ENCODE measurements around the gene BOLA1.
"Not testable (repeated sequence)": the region's sequence is repeated elsewhere in the genome, so short reads cannot be mapped to it uniquely, and the experiment has no call there.

Gene BOLA1

DNA sequence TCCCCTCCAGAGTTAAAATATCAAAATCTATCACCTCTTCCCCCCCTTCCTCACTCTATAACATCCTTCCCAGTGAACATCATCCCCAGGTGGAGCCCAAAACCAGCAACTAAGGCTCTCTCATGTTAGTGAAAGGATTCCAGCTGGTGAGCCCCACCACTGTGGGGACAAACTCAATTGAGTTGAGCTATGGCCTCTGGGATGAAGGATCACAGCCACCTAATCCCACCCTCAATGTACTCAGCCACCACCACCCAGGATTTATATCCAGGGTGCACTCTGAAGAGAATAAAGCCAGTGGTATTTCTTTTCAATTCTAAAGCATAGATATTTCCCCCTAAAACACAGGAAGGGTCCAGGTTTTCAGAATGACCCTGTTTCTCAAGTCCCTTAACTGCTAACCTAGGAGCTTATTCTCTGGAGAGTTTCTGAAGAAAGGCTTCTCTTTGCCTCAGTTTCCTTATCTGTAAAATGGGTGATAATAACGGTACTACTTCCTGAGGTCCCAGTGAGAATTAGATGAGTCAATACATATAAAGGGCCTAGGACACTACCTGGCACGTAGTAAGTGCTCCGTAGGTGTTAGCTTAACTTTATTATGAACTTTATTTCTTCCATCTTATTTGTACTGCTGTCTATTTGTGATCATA lies 15.6 kb upstream of the BOLA1 start:
- Mint-ChIP-seq H3K4me3 (no peak overlapping the region), H3K27me3 (no peaks in the 10 kb centered on the region), H3K27ac (no peak overlapping the region), H3K4me1 (ENCODE audit: low read depth) (peaks cover 29% of the 10 kb centered on the region), H3K36me3 (ENCODE audit: low read depth) (no peaks in the 10 kb centered on the region), H3K9me3 (no peaks in the 10 kb centered on the region)
- no peak for DNase-seq

DNA sequence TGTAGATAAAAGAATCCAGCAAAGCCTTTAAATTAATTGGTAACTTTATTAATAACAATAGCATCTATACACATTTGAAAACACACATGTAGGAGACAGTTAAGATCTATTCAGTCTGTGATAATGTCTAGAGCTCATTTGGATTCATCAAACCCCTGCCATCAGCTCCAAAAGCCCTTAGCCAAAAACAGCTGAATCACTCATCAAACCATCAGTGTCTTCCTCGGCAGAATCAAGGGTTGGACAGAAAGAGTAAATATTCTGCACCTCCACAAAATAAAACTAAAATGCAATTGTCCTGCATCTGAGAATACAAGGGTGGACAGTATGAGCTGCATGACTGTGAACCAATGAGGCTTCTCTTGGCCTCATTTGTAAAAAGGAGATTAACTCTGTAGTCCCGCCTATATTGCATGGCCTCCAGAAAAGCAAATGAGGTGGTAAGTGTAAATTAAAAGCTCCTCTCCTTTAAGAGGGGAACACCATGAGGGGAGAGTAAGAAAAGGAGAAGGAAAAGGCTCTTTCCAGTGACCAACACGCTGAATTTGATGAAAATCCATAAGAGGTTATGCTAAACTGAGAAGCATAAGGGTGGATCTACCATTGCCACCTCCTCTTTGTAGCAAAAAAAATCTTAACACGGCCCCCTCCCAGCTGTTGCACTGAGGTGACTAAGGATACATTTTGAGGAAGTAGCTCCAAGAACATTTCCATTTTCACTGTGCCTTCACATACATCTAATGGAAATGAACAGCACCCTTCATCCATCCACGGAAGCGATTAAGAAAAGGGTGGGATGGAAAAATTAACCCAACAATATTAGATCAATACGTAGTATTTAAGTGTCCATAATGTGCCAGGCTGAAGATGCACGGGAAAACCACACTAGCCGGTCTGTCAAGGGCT lies 14.7 kb upstream of the BOLA1 start:
- Mint-ChIP-seq H3K9me3 (no peaks in the 10 kb centered on the region), H3K4me3 (no peak overlapping the region), H3K36me3 (ENCODE audit: low read depth) (no peaks in the 10 kb centered on the region), H3K4me1 (ENCODE audit: low read depth) (peaks cover 23% of the 10 kb centered on the region), H3K27ac (no peak overlapping the region), H3K27me3 (no peaks in the 10 kb centered on the region)
- DNase-seq, result no peak

DNA sequence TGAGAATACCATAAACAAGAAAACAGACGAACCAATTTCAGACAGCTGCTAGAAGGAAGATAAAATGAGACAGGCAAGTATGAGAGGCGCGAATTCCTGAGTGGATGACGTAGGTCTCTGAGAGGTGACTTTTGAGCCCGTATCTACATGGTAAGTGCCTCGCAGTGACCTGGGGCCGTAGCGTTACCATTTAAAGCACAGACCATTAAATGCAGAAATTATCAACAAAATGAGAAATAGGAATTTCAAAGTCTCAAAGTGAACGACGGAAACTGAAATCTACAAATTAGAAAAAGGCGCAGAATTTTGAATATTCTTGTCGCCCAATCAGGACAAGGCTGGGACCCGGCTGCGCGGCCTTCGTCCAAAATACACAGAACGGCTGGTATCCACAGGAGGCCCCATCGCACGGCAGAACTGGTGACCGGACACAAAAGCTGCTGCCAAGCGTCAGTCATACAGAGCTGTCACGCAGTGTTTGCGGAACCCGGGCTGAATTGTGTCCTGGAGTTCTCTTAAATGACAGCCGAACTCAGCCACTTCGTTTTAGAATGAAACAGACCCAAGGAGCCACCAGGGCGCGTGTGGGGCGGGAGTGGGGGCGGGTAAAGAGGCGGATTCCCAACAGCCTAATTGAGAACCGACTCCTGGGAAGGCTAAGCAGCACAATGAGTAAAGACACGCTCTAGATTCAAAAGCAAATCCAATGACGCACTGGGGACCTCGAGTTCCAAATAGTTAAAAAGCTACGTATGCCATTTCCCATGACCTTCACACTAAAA lies 13.8 kb upstream of the BOLA1 start:
- no peak overlapping the region for H3K27ac Mint-ChIP-seq
- H3K9me3 Mint-ChIP-seq, result no peaks in the 10 kb centered on the region
- H3K4me1 Mint-ChIP-seq (ENCODE audit: low read depth), result peaks cover 19% of the 10 kb centered on the region
- no peaks in the 10 kb centered on the region for H3K27me3 Mint-ChIP-seq
- H3K36me3 Mint-ChIP-seq (ENCODE audit: low read depth), result no peaks in the 10 kb centered on the region
- no peak overlapping the region for H3K4me3 Mint-ChIP-seq
- peak; percentile 78 for DNase-seq

DNA sequence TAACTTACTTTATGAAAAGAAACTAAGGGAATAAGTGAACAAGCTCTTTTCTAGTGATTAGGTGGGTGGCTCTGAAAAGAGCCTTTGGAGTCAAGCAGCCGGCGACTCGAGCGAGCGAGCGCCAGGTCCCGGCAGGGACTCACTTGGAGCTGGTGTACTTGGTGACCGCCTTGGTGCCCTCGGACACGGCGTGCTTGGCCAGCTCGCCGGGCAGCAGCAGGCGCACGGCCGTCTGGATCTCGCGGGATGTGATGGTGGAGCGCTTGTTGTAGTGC lies 13.3 kb upstream of the BOLA1 start:
- not testable (repeated sequence) for H3K36me3 Mint-ChIP-seq (ENCODE audit: low read depth); DNase-seq; H3K9me3 Mint-ChIP-seq; H3K27ac Mint-ChIP-seq; H3K27me3 Mint-ChIP-seq; H3K4me3 Mint-ChIP-seq
- H3K4me1 Mint-ChIP-seq (ENCODE audit: low read depth), result peaks cover 19% of the 10 kb centered on the region

DNA sequence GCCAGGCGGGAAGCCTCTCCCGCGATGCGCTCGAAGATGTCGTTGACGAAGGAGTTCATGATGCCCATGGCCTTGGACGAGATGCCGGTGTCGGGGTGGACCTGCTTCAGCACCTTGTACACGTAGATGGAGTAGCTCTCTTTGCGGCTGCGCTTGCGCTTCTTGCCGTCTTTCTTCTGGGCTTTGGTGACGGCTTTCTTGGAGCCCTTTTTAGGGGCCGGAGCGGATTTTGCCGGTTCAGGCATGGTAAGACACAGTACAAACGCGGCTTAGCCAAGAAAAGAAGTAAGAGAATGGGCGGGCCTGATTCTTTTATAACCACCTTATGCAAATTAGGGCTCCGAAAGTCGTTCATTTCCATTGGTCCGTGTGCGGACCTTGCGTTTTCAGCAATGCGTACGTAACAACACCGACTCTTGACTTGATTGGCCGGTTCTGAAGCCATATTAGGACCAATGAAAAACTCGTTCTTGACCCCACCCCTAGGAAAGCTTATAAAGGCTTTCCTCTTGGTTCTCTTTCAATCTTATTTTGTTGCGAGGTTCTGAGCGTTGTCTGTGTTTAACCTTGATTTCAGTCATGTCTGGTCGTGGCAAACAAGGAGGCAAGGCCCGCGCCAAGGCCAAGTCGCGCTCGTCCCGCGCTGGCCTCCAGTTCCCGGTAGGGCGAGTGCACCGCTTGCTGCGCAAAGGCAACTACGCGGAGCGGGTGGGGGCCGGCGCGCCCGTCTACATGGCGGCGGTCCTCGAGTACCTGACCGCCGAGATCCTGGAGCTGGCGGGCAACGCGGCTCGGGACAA lies 12.8 kb upstream of the BOLA1 start:
- Mint-ChIP-seq H3K27me3 (no peaks in the 10 kb centered on the region), H3K4me3 (no peak overlapping the region), H3K36me3 (ENCODE audit: low read depth) (no peaks in the 10 kb centered on the region), H3K27ac (no peak overlapping the region), H3K9me3 (no peaks in the 10 kb centered on the region), H3K4me1 (ENCODE audit: low read depth) (peaks cover 16% of the 10 kb centered on the region)
- peak; percentile 88 for DNase-seq

DNA sequence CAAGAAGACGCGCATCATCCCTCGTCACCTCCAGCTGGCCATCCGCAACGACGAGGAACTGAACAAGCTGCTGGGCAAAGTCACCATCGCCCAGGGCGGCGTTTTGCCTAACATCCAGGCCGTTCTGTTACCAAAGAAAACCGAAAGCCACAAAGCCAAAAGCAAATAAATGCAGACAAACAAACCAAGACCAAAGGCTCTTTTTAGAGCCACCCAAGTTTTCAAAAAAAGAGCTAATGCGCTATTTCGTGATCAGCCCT lies 12.2 kb upstream of the BOLA1 start:
- not testable (repeated sequence) for H3K4me3 Mint-ChIP-seq, H3K9me3 Mint-ChIP-seq

DNA sequence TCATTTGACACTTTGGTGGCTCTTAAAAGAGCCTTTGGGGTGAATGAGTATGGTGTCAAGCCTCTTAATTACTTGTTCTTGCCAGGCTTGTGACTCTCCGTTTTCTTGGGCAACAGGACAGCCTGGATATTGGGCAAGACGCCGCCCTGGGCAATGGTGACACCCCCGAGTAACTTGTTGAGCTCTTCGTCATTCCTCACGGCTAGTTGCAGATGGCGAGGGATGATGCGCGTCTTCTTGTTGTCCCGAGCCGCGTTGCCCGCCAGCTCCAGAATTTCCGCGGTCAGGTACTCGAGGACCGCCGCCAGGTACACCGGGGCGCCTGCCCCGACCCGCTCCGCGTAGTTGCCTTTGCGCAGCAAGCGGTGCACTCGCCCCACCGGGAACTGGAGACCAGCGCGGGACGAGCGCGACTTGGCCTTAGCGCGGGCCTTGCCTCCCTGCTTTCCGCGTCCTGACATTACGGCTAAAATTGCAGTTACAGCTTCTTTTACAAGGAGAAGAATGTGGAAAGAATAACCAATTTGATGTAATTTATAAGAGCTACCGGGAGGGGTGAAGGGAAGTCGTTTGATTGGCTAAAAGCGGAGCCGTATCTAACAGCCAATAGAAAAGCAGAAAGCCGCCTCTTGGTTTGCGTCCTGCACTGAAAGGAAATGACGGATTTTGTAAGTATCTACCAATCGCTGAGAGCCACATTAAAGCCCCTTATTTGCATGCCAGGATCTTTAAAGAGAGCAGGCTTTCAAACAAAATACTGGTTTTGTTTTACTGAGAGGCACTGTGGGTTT lies 11.7 kb upstream of the BOLA1 start:
- Mint-ChIP-seq H3K27me3 (no peaks in the 10 kb centered on the region), H3K36me3 (ENCODE audit: low read depth) (no peaks in the 10 kb centered on the region), H3K9me3 (no peaks in the 10 kb centered on the region), H3K27ac (no peak overlapping the region), H3K4me1 (ENCODE audit: low read depth) (peaks cover 6% of the 10 kb centered on the region), H3K4me3 (no peak overlapping the region)
- DNase-seq, result peak; percentile 83

More for the DNA sequence above, 12.2 kb upstream of the BOLA1 start:
- H3K27ac Mint-ChIP-seq; H3K27me3 Mint-ChIP-seq; H3K36me3 Mint-ChIP-seq (ENCODE audit: low read depth); DNase-seq: not testable (repeated sequence)
- H3K4me1 Mint-ChIP-seq (ENCODE audit: low read depth), result peaks cover 11% of the 10 kb centered on the region

DNA sequence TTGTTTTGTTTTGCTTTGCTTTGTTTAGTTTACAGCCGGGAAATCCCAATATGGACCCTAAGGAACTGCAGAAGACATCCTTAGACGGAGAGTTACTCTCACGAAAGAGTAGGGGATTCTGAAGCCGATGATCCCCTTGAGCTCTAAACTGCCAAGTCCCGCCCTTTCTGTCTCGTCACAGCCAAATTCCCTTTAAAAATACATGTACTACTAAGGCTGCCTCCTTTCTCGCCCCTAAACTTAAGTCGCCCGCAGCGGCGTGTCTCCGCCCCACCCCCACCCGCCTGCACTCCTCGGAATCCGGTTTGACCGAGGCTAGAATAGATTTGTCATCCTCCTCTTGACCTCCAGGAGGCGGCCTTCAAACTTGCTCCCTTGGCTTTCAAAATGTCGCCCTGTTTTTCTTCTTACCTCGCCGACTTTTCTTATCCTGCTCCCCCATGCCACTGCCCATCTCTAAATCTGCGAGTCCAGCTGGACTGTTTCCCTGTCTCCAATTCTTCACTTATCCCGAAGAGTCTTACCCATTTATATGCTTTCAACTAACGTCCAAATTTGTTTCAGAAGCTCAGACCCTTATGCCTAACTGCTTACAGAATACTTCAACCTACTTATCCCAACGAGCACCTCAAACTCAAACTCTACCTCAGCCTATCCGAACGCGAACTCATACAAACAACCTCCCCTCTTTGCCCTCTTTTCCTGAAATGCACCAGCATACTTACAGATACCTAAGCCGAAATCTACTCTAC lies 10.9 kb upstream of the BOLA1 start:
- H3K4me3 Mint-ChIP-seq, result no peak overlapping the region
- peak; percentile 83 for DNase-seq
- H3K9me3 Mint-ChIP-seq, result no peaks in the 10 kb centered on the region
- H3K4me1 Mint-ChIP-seq (ENCODE audit: low read depth), result peaks cover 6% of the 10 kb centered on the region
- no peaks in the 10 kb centered on the region for H3K27me3 Mint-ChIP-seq
- H3K36me3 Mint-ChIP-seq (ENCODE audit: low read depth), result no peaks in the 10 kb centered on the region
- no peak overlapping the region for H3K27ac Mint-ChIP-seq

DNA sequence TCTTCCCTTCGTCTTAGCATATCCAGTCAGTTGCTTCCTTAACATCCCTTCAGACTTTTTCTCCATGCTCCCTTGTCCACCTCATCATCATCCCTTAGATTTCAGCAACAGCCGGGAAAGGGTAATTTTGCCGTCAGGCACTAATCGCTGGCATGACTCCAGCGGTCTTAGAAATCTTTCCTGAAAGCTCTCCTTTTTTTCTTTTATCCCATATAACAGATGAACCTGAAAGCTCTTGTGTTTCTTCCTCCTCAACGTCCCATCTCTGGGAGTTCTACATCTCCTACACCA lies 10.4 kb upstream of the BOLA1 start:
- Mint-ChIP-seq H3K4me3 (no peak overlapping the region), H3K9me3 (no peaks in the 10 kb centered on the region), H3K27me3 (no peaks in the 10 kb centered on the region), H3K4me1 (ENCODE audit: low read depth) (peaks cover 6% of the 10 kb centered on the region), H3K36me3 (ENCODE audit: low read depth) (no peaks in the 10 kb centered on the region), H3K27ac (no peak overlapping the region)
- no peak for DNase-seq

DNA sequence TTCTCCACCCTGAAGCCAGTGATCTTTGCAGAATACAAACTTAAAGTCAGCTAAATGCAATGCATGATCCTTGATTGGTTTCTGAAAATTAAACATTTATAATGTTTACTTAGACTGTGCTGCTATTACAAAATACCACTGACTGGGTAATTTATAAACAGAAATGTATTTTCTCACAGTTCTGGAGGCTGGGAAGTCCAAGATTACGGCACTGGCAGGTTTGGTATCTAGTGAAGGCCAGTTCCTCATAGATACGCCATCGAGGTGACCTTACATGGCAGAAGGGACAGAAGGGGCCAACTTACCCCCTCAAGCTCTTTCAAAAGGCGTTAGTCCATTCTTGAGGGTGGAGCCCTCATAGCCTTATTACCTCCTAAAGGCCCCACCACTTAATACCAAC lies 2.8 kb upstream of the BOLA1 start:
- Mint-ChIP-seq H3K4me3 (no peak overlapping the region), H3K4me1 (ENCODE audit: low read depth) (peaks cover 23% of the 10 kb centered on the region), H3K27me3 (no peaks in the 10 kb centered on the region), H3K9me3 (no peaks in the 10 kb centered on the region), H3K36me3 (ENCODE audit: low read depth) (peaks cover 17% of the 10 kb centered on the region), H3K27ac (no peak overlapping the region)
- DNase-seq, result no peak

DNA sequence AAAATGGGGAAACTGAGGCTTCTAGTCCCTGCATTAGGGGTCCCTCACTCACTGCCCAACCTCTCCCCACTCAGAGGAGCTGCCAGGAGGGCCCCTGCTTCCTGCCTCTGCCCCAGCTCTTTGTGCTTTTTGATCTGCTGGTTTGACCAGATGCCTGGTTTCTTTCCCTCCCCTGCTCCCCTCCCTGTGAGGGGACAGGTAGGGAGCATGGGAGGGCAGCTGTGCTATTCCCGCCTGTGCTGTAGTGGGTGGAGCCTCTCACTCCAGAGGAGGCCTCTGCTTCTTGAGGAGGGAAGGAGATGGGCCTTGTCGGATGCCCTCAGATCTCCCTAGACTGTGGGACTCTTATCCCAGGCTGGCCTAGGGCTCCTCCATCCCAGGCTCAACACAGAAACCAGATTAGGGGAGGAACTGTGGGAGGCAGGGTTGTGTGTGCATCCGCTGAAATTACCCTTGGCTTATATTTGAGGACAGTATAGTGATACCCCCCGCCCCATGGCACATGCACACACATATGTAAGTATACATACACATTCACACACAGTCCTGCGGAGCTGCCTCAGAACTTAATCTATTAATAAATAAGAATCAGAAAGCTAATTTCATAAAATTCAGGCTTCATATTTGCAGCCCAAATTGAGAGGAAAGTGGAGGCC lies 4.6 kb downstream of the BOLA1 start:
- Mint-ChIP-seq H3K9me3 (no peaks in the 10 kb centered on the region), H3K27me3 (no peaks in the 10 kb centered on the region), H3K36me3 (ENCODE audit: low read depth) (peaks cover 47% of the 10 kb centered on the region), H3K4me3 (no peak overlapping the region), H3K27ac (no peak overlapping the region), H3K4me1 (ENCODE audit: low read depth) (peaks cover 20% of the 10 kb centered on the region)
- DNase-seq, result no peak

DNA sequence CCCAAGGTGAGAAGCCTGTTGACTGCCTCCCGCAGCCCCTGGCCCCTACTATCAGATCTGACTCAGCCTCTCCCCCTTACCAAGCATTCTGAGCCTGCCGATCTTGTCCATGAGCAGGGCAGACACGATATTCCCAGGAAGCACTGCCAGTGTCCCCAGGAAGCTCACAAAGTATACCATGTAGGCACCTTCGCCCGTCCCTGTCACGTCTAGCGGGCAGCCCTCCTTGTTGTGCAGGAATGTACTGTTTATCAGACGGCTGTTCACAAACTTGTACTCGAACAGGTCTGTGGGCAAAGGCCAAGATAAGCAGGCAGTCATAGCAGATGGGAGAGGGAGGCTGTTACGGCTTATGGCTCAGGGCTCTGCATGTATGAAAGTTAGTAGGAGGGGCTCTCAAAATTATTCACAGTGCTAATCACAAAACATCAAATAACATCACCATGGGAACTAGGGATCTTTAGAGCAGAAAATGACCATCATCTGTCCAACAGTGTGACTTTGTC lies 7.3 kb downstream of the BOLA1 start:
- no peak for DNase-seq
- Mint-ChIP-seq H3K36me3 (ENCODE audit: low read depth) (peaks cover 33% of the 10 kb centered on the region), H3K4me3 (no peak overlapping the region), H3K27me3 (no peaks in the 10 kb centered on the region), H3K4me1 (ENCODE audit: low read depth) (no peaks in the 10 kb centered on the region), H3K9me3 (no peaks in the 10 kb centered on the region), H3K27ac (no peak overlapping the region)

DNA sequence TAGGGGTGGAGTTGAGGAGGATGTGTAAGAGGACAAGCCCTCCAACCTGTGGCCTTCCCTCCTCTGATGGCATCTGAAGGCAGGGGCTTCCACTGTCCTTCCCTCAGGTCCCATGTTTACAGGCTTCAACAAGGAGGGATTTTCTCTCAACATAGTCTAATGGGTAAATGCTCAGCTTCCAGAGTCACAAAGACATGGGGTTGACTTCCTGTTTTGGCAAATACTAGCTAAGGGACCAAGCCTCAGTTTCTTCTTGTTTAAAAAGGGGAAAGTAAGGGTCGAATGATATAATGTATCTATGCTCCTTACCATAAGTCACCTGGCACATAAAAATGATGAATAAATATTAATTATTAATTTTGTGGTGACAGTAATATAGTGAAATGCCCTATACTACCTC lies 15.2 kb downstream of the BOLA1 start:
- H3K4me1 Mint-ChIP-seq (ENCODE audit: low read depth), result peaks cover 36% of the 10 kb centered on the region
- no peak for DNase-seq
- H3K9me3 Mint-ChIP-seq, result no peaks in the 10 kb centered on the region
- peaks cover 6% of the 10 kb centered on the region for H3K36me3 Mint-ChIP-seq (ENCODE audit: low read depth)
- no peaks in the 10 kb centered on the region for H3K27me3 Mint-ChIP-seq
- H3K4me3 Mint-ChIP-seq, result no peak overlapping the region
- H3K27ac Mint-ChIP-seq, result no peak overlapping the region

All from activated T-cell treated with anti-CD3 and anti-CD28 coated beads, Interleukin-2, amount 50 U/mL, for 24 hours (primary cell).